ENCODE measurements around the gene MYO5C.
"Not testable (repeated sequence)": the region's sequence is repeated elsewhere in the genome, so short reads cannot be mapped to it uniquely, and the experiment has no call there.

Gene MYO5C

DNA sequence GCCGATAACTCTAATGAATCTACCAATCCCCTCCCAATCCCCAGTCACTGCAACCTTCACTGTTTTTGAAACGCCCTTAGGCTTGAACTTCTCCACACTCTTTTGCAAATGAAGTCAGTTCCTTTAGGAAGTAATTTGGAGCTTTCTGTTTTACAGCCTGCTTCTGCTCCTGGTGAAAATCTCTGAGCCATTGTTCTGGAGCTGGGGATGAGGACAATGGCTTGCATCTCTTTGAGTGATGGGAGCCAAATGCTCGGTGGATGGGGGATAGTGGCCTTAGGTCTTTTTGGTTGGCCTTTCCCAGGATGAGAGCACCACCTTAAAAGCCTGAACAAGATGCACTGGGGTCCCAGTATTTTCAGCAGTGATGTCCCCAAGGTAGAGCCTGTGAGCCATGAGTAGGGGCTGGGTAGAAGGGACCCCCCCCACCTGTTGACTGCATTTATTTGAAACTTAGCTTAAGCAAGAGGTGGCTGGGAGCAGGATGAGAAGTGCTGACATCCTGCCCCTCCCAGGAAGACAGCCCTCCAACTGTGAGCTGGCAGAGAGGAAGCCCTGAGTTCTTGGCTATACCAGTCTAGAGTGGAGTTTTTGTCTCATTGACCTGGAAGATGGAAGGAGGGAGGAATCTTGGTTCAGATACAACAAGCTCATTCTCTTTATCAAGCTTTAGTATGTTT lies 7.6 kb upstream of the MYO5C start:
- no peak for DNase-seq

DNA sequence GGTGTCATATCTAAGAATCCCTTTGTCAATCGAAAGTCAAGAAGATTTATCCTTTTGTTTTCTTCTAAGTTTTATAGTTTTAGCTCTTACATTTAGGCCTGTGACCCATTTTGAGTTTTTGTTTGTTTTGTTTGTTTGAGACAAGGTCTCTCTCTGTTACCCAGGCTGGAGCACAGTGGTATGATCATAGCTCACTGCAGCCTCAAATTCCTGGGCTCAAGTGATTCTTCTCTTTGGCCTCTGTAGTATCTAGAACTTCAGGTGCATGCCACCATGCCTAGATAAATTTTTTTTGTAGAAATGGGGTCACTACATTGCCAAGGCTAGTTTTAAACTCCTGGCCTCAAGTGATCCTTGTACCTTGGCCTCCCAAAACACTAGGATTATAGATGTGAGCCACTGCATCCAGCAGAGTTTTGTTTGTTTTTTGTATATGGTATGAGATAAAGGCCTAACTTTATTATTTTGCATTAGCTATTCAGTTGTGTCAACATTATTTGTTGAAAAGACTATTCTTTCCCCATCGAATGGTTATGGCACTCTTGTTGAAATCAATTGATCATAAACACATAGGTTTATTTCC lies 5.8 kb upstream of the MYO5C start:
- no peak for DNase-seq

DNA sequence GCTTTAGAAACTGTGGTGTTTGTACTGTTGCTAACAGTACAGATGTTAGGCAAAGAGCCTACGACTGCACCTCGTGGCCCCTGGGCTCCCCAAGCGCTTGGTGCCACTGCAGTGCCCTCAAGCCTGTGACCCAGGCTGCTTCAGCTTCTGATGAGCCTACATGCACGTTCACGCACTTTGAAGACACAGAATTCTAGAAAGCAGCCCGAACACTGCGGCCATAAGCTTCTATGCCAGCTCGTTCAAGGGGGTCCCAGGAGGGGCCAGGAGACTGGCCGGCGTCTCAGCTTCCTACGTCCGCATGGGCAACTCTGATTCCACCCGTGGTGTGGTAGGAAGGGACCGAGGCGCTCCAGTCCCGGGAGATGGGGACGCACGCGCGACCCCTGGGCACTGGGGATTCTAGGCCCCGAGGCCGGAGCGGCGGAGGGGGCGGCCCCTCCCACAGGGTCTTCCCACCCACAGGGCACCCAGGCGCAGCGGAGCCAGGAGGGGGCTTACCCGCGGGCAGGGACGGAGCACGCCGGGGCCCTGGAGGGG lies 653 bp downstream of the MYO5C start:
- no peak for DNase-seq

DNA sequence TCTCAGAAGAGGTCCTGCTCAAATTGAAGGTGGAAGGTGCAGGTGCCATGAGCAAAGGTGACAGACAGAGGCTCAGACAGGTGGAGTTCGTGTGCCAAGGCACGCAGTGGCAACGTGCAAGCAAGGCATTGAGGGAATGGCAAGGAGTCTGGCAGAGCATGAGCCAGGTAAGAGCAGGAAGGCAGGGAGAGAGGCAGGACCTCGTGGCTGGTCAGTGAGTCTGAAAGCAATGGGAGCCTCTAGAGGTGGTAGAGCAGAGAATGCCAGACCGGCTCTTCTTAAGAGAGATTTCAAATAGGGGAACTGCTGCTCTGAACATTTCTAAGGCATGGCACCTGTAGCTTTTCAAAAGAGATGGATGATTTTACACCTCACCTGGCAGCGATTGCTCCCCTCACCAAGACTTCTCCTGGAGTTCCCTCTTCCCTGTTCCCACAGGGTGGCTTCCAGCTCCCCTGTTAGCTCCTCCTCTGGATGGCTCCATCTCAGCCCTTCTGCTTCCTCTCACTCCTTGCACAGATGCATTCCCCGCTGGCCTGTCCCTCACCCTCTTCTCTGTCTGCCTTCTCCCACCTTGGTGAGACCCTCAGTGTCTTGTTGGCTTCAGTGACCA lies 2.7 kb downstream of the MYO5C start:
- no peak for DNase-seq

DNA sequence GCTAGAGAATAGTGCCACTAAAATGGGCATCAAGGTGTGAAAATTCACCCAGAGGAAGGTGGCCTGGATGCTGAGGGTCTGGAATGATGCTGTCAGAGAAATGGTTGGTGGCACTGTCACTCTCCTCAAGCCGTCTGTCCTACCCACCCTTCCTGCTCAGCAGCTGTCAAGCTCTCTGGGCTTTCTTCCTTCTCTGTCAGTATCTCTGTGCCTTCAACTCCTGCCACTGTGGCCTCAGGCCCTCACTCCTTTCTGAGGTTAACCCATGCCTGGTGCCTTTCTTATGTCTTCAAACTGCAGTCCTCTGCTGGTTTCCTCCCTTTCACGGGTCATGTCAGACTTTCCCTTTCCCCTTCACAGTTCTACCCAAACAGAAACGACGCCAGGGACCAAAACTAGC lies 4.4 kb downstream of the MYO5C start:
- DNase-seq: no peak

DNA sequence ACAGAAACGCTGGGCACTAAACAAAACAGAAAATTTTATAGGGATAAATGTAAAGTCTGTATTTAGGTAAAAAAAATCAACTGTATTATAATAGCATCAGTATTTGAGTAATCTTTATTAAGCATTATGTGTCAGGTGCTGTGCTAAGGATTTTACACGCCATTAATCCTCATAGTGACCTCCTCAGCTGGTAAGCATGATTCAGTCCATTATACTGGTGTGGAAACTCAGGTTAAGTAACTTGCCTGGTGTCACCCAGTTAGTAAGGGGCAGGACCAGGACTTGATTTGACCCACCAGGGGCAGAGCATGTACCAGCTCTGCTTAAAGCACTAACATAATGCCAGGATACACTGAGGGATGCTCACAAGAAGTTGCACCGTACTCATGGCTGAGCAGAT lies 4.8 kb downstream of the MYO5C start:
- DNase-seq: no peak

DNA sequence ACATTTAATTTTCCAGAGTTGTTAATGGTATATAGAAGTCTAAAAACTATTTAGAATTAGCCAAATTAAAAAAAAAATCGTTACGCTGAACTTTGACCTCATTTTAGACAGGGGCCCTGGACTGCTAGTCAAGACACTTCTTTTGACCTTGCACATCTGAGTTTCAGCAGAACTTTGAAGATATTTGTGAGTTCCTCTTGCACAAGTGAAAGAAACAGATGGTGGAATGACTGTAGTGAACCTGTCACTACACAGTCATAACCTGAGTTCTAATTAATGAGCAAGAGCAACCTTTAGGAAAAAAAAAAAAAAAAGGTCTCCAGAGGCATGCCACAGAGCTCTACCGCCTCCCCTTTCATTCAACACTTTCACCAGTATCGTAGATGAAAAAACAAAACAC lies 5.3 kb downstream of the MYO5C start:
- no peak for DNase-seq

DNA sequence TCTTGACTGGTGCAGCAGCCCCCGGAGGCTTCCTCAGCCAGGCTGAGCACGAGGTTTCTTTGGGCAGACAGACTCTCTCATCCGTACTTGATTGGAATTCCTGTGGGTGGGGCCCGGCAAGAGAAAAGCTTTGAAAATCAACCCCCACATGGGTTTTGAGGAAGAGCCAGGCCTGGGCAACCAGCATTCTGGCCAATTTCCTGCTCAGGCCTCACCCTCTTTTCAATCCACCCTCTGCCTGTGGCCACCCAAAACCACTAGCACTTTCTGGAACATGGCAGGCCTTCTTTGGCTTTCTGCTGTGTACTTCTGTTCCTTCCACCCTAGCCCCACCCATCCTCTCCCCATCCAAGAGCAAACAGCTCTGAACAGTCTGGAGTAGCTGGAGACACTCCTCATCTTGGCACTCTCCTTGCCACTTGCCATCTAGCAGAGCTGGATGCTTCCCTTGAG lies 5.9 kb downstream of the MYO5C start:
- no peak for DNase-seq

DNA sequence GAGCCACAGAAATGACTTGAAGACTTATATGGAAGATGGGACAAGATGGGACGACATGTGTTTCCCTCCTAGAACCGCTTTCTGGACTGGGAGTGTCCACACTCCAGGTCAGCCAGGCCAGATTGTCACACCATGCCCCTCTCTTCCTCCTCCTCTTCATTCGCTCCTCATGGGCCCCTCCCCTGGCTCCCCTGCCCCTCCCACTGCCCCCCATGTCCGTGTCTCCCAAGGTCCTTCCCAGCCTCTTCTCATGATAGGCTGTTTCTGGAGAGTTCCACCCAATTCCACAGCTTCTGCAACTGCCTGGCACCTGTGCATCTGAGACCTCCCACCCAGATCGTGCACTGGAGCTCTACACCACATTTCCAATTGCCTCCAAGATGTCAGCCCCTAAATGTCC lies 6.6 kb downstream of the MYO5C start:
- DNase-seq: no peak

DNA sequence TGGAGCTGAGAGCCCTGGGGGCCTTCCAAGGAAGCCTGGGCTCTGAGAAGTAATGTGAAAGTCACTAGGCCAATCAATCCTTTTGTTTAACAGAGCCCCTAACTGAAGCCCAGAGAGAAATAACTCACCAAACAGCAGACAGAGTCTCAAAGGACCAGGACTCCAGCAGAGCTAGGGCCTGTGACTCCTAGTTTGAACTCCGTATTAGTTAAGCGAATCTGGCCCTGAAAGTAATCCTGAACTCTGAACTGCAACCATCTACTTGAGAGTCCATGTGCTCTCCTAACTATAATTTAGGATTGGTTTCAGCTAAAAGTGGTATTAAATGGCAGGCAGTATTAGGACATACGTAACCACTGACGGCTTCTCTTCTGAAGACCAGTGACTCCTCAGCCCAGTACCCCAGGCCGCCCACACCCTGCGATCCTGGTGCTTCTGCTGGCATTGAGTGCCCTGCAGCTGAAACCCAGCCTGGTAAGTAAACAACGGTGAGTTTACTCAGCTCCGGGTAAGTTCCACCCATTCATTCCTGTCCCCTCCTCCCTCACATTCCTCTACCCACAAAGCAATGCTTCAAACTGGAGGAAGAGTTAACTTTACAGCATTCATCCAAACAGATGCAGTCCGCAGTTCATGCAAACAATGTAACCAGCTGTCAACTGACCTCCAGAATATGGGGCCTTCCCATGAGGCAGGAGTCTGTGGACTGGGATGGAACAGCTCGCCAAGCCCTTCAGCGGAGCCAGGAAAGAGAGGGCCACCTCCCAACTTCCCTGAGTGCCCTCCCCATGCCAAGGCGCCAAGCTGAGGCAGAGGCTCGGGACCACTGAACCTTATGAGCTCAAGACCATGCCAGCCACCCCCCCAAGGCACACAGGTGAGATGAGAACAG lies 7.3 kb downstream of the MYO5C start:
- no peak for DNase-seq

DNA sequence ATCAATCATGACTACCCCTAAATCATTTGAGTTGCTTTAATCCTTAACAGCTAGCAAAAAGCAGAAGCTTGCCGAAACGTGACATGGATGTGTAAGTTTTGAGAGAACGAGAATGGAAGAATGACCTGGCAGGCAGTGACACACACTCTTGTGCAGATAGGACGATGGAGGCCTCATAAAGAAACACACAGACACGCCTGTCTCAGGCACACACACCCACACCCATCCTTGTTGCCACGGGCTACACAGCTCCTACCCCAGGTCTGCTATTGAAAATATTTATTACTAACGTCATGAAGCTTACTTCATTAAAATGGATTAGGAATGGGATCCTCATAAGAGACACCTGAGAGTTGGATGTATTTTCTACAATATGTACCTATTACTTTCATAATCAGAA lies 8.5 kb downstream of the MYO5C start:
- no peak for DNase-seq

DNA sequence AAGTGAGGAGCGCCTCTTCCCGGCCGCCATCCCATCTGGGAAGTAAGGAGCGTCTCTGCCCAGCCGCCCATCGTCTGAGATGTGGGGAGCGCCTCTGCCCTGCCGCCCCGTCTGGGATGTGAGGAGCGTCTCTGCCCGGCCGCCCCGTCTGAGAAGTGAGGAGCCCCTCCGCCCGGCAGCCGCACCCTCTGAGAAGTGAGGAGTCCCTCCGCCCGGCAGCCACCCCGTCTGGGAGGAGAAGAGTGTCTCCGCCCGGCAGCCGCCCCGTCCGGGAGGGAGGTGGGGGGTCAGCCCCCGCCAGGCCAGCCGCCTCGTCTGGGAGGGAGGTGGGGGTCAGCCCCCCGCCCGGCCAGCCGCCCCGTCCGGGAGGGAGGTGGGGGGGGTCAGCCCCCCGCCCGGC lies 9.7 kb downstream of the MYO5C start:
- not testable (repeated sequence) for DNase-seq

DNA sequence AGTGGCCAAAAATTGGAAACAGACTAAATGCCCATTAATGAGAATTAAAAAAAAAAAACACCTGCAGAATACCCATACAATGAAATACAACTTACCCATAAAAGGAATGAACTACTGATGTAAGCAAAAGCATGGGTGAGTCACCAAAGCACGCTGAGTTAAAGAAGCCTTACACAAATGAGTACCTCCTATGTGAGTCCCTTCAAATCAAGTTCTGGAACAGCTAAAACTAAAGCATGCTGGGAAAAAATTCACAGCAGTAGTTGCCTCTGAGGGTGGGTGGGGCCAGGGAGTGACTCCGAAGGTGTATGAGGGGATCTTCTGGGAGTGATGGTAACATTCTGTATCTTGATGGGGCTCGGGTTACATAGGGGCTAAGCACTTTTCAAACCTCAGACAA lies 11.4 kb downstream of the MYO5C start:
- DNase-seq: no peak

DNA sequence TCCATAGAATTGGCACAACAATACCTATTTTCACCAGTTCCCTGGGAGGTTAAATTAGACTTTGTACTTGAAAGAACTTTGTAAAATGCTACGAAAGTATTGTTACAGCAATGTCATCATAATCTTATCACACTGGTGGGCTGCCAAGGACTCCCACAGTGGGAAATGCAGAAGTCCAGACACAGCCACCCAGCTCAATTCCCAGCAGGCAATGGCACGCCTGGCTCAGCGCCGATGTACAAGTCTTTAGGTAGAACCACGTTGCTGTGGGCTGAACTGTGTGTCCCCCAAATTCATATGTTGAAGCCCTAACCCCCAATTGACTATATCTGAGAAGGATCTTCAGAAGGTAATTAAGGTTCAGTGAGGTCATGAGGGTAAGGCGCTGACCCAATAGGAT lies 12.3 kb downstream of the MYO5C start:
- no peak for DNase-seq

DNA sequence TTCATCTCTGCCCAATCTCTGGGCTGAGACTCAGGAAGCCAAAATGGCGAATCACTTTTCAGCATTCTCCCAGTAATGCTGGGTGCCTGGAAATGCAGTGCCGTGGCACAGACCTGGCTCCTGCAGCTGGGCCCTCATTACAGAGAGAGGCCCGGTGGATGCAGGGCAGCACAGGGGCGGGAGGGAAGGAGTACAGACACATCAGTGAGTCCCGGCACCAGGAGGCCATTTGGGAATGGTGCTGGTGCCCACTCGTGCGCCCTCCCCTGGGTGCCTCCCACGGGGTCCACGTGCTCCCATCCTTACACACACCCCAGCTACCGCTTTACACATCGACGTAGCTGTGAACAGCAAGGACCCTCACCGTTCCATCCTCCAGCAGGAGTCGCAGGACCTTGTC lies 13.2 kb downstream of the MYO5C start:
- DNase-seq: no peak

DNA sequence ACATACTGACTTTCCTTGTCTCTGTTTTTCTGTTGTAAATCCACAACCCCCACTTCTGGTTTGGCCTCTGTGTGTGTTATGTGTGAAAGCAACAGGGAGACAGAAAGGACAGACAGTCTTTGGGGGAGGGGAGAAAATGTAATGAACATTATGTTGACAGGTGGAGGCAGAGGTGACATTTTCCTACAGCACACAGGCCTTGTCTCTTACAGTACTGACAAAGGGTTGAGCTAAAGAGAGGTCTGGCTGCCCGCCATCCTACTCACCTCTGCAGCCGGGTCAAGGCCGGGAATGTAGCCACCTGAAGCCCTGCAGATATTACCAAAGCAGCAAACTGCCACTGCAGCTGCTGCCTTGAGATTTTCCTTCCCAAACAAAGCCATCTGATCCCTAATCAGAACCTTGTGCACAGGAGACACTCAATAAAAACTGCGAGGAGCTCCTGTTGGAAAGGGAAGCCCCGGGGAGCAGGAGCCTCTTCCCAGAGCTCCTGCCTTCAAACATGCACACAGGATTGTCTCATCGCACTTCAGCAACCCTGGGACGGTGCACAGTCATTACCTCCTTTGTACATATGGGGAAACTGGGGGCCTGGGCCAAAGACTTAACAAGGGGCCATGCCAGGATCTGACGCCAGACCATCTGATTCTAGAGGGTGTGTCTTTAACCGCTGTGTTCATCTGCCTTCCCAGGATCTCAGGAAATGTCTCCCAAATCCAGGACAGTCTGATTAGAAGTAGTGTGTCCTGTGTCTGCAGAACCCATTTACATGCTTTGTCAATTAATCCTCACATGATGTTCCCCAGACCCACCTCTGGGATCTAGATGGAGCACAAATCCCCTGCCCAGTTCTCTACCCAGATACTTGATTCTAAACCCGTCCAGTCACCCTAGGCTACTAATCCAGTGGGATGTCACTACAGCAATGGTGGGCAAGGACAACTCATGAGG lies 14.2 kb downstream of the MYO5C start:
- no peak for DNase-seq

DNA sequence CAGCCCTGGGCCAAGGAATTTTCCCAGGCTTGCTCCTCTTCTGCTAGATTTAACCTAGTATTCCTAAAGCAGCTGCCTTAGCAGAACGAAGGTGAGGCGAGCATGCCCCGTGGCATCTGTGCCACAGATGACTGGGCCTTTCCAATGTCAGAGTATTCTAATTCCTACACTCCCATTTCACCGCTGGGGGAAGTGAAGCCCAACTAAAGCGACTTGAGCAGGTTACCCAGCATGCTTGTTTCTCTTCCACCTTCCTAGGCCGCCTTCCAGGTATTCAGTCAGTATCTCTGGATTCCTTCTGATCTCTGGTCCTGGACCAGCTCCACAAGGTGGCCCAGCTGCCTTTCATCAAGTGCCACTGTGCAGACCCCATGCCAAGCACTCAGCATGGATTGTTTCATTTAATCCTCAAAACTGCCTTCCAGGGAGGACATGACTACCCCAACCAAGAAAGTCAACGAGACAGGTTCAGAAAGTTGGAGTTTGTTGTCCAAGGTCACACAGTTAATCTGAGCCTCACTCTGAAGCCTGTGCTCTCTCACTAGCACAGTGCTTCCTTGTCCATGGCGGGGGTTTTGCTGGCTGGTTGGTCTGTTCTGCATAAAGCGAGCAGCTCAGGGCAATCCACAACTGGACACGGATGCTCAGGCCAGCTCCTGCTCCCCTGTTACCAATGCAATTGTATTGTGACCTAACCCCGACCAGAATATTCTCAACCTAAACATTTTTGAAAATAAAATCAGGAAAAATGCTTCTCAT lies 15.1 kb downstream of the MYO5C start:
- no peak for DNase-seq

DNA sequence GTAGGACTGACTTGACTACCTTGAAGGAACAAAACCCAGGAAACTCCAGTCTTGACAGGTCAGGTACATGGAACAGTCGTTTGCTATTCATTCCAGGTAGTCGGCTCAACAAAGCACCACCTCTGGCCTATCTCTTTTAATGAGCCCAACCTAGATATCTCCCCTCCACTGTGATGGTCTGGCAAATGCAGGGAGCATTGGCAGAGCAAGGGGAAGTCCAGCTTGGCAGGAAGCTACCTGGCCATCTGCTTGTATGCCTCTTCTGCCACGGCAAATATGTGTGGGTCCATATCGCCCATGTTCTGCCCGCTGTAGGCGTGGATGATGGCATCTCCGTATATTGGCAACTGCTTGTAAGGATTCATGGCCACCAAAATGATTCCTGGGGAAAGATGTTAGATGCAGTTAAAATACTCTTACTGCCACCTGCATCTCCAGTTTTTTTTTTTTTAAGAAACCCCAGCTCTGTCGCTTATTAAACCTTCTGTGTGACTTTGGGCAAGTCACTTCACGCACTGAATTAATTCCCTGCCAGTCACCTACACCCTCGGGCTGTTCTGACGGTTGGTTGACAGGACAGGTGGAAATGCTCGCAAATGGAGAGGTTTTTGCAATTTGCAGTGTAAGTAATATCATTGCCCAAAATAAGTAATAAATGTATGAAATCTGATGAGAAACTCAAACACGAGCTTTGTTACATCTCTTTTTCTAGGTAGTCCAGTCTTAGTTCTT lies 16.8 kb downstream of the MYO5C start:
- DNase-seq: no peak

DNA sequence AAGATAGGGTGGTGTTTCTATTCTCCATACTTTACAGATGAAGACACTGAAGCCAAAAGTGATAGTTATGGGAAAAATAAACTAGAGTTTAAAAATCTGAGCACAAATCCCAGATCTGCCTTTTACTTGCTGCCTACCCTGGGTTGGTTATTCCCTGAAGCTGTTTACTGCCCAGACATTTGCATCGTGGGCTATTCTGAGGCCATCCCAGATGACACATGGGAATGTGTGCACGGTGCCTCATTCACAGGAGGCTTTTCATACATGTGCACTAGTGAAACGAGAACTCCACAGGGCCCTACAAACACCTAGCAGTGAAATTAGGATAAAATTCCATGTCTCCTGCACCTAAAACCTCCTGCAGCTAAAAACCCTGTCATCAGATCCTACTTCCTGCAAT lies 17.5 kb downstream of the MYO5C start:
- DNase-seq: no peak

DNA sequence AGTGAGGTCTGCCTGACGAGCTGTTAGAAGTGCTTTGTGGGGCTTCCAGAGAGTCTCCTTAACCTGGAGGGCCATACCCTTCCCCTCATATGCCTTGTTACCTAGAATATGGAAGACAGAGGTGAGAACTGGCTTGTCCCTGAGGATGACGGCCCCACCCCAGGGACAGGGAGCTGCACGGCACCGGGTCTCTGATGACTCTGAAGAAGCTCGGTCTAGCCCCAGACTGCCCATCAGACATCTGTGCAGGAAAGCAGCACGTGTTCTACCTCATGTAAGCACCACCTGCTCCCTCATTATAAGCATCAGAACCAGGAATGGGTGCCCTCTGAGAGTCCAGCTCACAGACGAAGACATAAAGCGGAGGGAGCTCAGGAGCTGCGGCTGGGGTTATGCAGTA lies 18.0 kb downstream of the MYO5C start:
- DNase-seq: no peak
